ENCODE data around the gene SHPK. TPM values are rescaled to one million over a fixed set of nuclear protein-coding genes. Genes with fewer than 3 reads are reported as not detected.
A peak's percentile ranks its signal among the peaks of the same experiment; 100 is the strongest.

SHPK gene
- total and polyA plus RNA-seq, 4 donors = 9.3 to 66.6 (median 17.0) TPM

GRCh38 chr17:3669548-3669947 is 33.5 kb upstream of the SHPK start:
- no peak for DNase-seq (ENCODE audit: low spot score)
- H3K9ac ChIP-seq (ENCODE audit: low read depth in 1 of 2, low read length in 2 of 2) = peak overlapping the region; percentile 12 to 46
- H3K27ac ChIP-seq (ENCODE audit: low read depth in 1 of 2, low read length in 2 of 2) = no peak overlapping the region
- TF ChIP-seq SP1 (IDR thresholded peaks at IDR 0.05) (no peak), CTCF (IDR thresholded peaks at IDR 0.05; ENCODE audit: low read depth, low read length, missing input control) (no peak), FOXA1 (IDR thresholded peaks at IDR 0.05) (no peak)
- H3K4me3 ChIP-seq (ENCODE audit: low read depth in 1 of 3, low read length in 3 of 3) = peak overlapping the region in 2 of 3 donors; percentile 94 to 98
- H3K36me3 ChIP-seq (ENCODE audit: control insufficient read depth in 4 of 4, insufficient read depth in 3 of 4, low read depth in 1 of 4, low read length in 3 of 4) = peaks cover 0 to 3% (median under 1%) of the 10 kb centered on the region in 4 donors
- H3K9me3 ChIP-seq (ENCODE audit: control insufficient read depth in 4 of 4, low read length in 3 of 4) = no peaks in the 10 kb centered on the region
- no peaks in the 10 kb centered on the region for H3K27me3 ChIP-seq (ENCODE audit: control insufficient read depth in 4 of 4, insufficient read depth in 4 of 4, low read length in 3 of 4)
- peaks cover 0 to 24% (median 23%) of the 10 kb centered on the region in 4 donors for H3K4me1 ChIP-seq (ENCODE audit: control insufficient read depth in 4 of 4, insufficient read depth in 4 of 4, low read length in 3 of 4)
- WGBS = 49% methylated on average over 12 of the region's 12 CpGs

- Histone ChIP-seq H3K27me3 (ENCODE audit: control insufficient read depth in 4 of 4, insufficient read depth in 4 of 4, low read length in 3 of 4) (no peaks in the 10 kb centered on the region), H3K9ac (ENCODE audit: low read depth in 1 of 2, low read length in 2 of 2) (peak overlapping the region; percentile 42 to 46), H3K9me3 (ENCODE audit: control insufficient read depth in 4 of 4, low read length in 3 of 4) (no peaks in the 10 kb centered on the region), H3K27ac (ENCODE audit: low read depth in 1 of 2, low read length in 2 of 2) (peak overlapping the region; percentile 58 to 88), H3K36me3 (ENCODE audit: control insufficient read depth in 4 of 4, insufficient read depth in 3 of 4, low read depth in 1 of 4, low read length in 3 of 4) (peaks cover 0 to 7% (median 2%) of the 10 kb centered on the region in 4 donors), H3K4me3 (ENCODE audit: low read depth in 1 of 3, low read length in 3 of 3) (peak overlapping the region; percentile 84 to 98 (median 94)), H3K4me1 (ENCODE audit: control insufficient read depth in 4 of 4, insufficient read depth in 4 of 4, low read length in 3 of 4) (peaks cover 0 to 24% (median 23%) of the 10 kb centered on the region in 4 donors)
- DNase-seq (ENCODE audit: low spot score) = no peak
- TF ChIP-seq YY1 (IDR thresholded peaks at IDR 0.05) (no peak), HNF4G (IDR thresholded peaks at IDR 0.05) (no peak), ATF3 (IDR thresholded peaks at IDR 0.05) (no peak), MAX (IDR thresholded peaks at IDR 0.05) (no peak), RAD21 (IDR thresholded peaks at IDR 0.05) (no peak), NR2F2 (IDR thresholded peaks at IDR 0.05) (no peak)
- under 1% methylated on average over 32 of the region's 32 CpGs for WGBS
Observed at GRCh38 chr17:3669085-3669347, 33.0 kb upstream of the SHPK start.

- Histone ChIP-seq H3K4me3 (ENCODE audit: low read depth in 1 of 3, low read length in 3 of 3) (peak within 1 kb of the TSS; percentile 84 to 98 (median 94)), H3K9me3 (ENCODE audit: control insufficient read depth in 4 of 4, low read length in 3 of 4) (no peaks in the 10 kb centered on the region), H3K4me1 (ENCODE audit: control insufficient read depth in 4 of 4, insufficient read depth in 4 of 4, low read length in 3 of 4) (peaks cover 0 to 24% (median 23%) of the 10 kb centered on the region in 4 donors), H3K36me3 (ENCODE audit: control insufficient read depth in 4 of 4, insufficient read depth in 3 of 4, low read depth in 1 of 4, low read length in 3 of 4) (peaks cover 0 to 8% (median 3%) of the 10 kb centered on the region in 4 donors), H3K9ac (ENCODE audit: low read depth in 1 of 2, low read length in 2 of 2) (peak within 1 kb of the TSS; percentile 47 to 71), H3K27me3 (ENCODE audit: control insufficient read depth in 4 of 4, insufficient read depth in 4 of 4, low read length in 3 of 4) (no peaks in the 10 kb centered on the region), H3K27ac (ENCODE audit: low read depth in 1 of 2, low read length in 2 of 2) (peak within 1 kb of the TSS; percentile 88 to 90)
- under 1% methylated on average over 89 of the region's 89 CpGs for WGBS
- DNase-seq (ENCODE audit: low spot score) = peak; percentile 99
- no peak for TF ChIP-seq HNF4G (IDR thresholded peaks at IDR 0.05)
- TF ChIP-seq FOXA2 (IDR thresholded peaks at IDR 0.05) = no peak
- no peak for TF ChIP-seq ATF3 (IDR thresholded peaks at IDR 0.05)
- TF ChIP-seq RXRA (IDR thresholded peaks at IDR 0.05) = peak in 1 of 2 donors; percentile 59
- TF ChIP-seq YY1 (IDR thresholded peaks at IDR 0.05) = peak; percentile 98
- no peak for TF ChIP-seq MAX (IDR thresholded peaks at IDR 0.05)
- peak; percentile 83 for TF ChIP-seq REST (IDR thresholded peaks at IDR 0.05)
- TF ChIP-seq EGR1 (IDR thresholded peaks at IDR 0.05; ENCODE audit: low read depth in 2 of 2) = peak in 1 of 2 donors; percentile 87
- TF ChIP-seq NR2F2 (IDR thresholded peaks at IDR 0.05) = no peak
- TF ChIP-seq TAF1 (conservative IDR thresholded peaks at IDR 0.05) = peak; percentile 28
- TF ChIP-seq FOXA1 (IDR thresholded peaks at IDR 0.05) = no peak
- no peak for TF ChIP-seq RAD21 (IDR thresholded peaks at IDR 0.05)
- peak; percentile 85 for TF ChIP-seq SP1 (IDR thresholded peaks at IDR 0.05)
- TF ChIP-seq CTCF (IDR thresholded peaks at IDR 0.05; ENCODE audit: low read depth, low read length, missing input control) = no peak
- TF ChIP-seq JUND (IDR thresholded peaks at IDR 0.05) = no peak
Observed at GRCh38 chr17:3668279-3669084, 32.4 kb upstream of the SHPK start, which contains the start of the genes EMC6 and TAX1BP3. Gene EMC6, plus strand, starts transcription at chr17:3668812. Its CDS starts 335 bp downstream, at chr17:3669147. Gene TAX1BP3, minus strand, starts transcription at chr17:3668578. Its CDS starts 52 bp downstream, at chr17:3668526.
